PC-9 (cell line): ENCODE data around the gene ATP11A. TPM values are rescaled to one million over a fixed set of nuclear protein-coding genes. Genes with fewer than 3 reads are reported as not detected.

Experiments
- BruUV-seq: library from RNA; stranded (reverse); fragments of 400-500 nt; replicated peaks from 2 replicates; lab custom pipeline; 2021; lab: Mats Ljungman, UMichigan
- CTCF ChIA-PET: fragments of 300-600 bp; sonication (Branson Sonifier 250); formaldehyde crosslinking; loops from one replicate; lab custom pipeline; 2022; ENCODE audit warnings: antibody characterized with exemption; lab: Charles Lee
- POLR2A ChIA-PET: fragments of 300-600 bp; sonication (Branson Sonifier 250); formaldehyde crosslinking; loops from one replicate; lab custom pipeline; 2022; ENCODE audit warnings: antibody characterized with exemption; ENCODE audit not compliant: unreplicated experiment; lab: Charles Lee
- DNase-seq, 2 experiments: peaks; one replicate each; pipeline versions ENCODE4 v3.0.0 to v3.0.0-alpha.2; 2015 to 2022; ENCODE audit warnings: mixed read lengths in 1 of 2
- H2AFZ ChIP-seq: fragments of 200-600 bp; sonication (generic); 2 replicates; pipeline ENCODE4 v1.8.1; 2017; ENCODE audit warnings: antibody characterized with exemption
- H3F3A ChIP-seq: fragments of 200-600 bp; sonication (generic); 2 replicates; pipeline ENCODE4 v1.8.1; 2017; ENCODE audit warnings: antibody characterized with exemption, mild to moderate bottlenecking, low read depth; ENCODE audit not compliant: insufficient read depth
- H3K27ac ChIP-seq: fragments of 200-600 bp; sonication (generic); 2 replicates; pipeline ENCODE4 v1.6.1; 2016; ENCODE audit warnings: mixed run types
- H3K27me3 ChIP-seq: fragments of 200-600 bp; sonication (generic); 2 replicates; pipeline ENCODE4 v1.6.1; 2016; ENCODE audit warnings: low read depth, mixed run types; ENCODE audit not compliant: insufficient read depth
- H3K36me3 ChIP-seq: fragments of 200-600 bp; sonication (generic); 2 replicates; pipeline ENCODE4 v1.6.1; 2016; ENCODE audit warnings: low read depth, mixed run types
- H3K4me1 ChIP-seq: fragments of 200-600 bp; sonication (generic); replicated peaks from 2 replicates; pipeline ENCODE4 v1.6.1; 2016; ENCODE audit warnings: mixed run types; ENCODE audit not compliant: insufficient read depth
- H3K4me2 ChIP-seq: fragments of 200-600 bp; sonication (generic); 2 replicates; pipeline ENCODE4 v1.6.1; 2017; ENCODE audit warnings: mixed run types
- H3K4me3 ChIP-seq: fragments of 200-600 bp; sonication (generic); 2 replicates; pipeline ENCODE4 v1.6.1; 2016; ENCODE audit warnings: mixed run types
- H3K79me2 ChIP-seq: fragments of 200-600 bp; sonication (generic); 2 replicates; pipeline ENCODE4 v1.6.1; 2017; ENCODE audit warnings: low read depth, mixed run types
- H3K9me2 ChIP-seq: fragments of 200-600 bp; sonication (generic); 2 replicates; pipeline ENCODE4 v1.8.1; 2017; ENCODE audit warnings: mild to moderate bottlenecking; ENCODE audit not compliant: insufficient read depth
- H3K9me3 ChIP-seq: fragments of 200-600 bp; sonication (generic); 2 replicates; pipeline ENCODE4 v1.8.1; 2016; ENCODE audit warnings: low read depth; ENCODE audit not compliant: insufficient read depth
- H4K20me1 ChIP-seq: fragments of 200-600 bp; sonication (generic); 2 replicates; pipeline ENCODE4 v1.8.1; 2017; ENCODE audit not compliant: insufficient read depth
- CTCF ChIP-seq: fragments of 200-600 bp; sonication (generic); conservative IDR thresholded peaks from 2 replicates; pipeline ENCODE4 v1.6.1; 2017; ENCODE audit warnings: mixed run types, antibody characterized with exemption, mild to moderate bottlenecking, moderate library complexity
- EZH2 ChIP-seq: fragments of 200-600 bp; sonication (generic); IDR thresholded peaks from 2 replicates; pipeline ENCODE4 v1.8.0; 2017; ENCODE audit warnings: antibody characterized with exemption, low read depth
- intact Hi-C: fragments of 100-400 bp; cut with micrococcal nuclease; formaldehyde crosslinking; loops from one replicate; pipeline ENCODE4 v1.10.0; 2022; ENCODE audit not compliant: unreplicated experiment
- total RNA-seq: library from RNA; stranded (reverse); gene quantifications from 2 replicates; pipeline ENCODE4 v1.2.3, GENCODE V29; 2021

Gene ATP11A
- total RNA-seq, 1 experiment from 2014 or later = 92.2 TPM

- BruUV-seq = no TSS peak
- Histone ChIP-seq H3K9me3 (no peaks in the 10 kb centered on the region), H3K4me3 (no peak overlapping the region), H3K27ac (no peak overlapping the region), H3F3A (no peaks in the 10 kb centered on the region), H3K4me1 (no peaks in the 10 kb centered on the region), H4K20me1 (no peaks in the 10 kb centered on the region), H3K4me2 (no peak overlapping the region), H2AFZ (no peak overlapping the region), H3K36me3 (no peaks in the 10 kb centered on the region), H3K9me2 (no peaks in the 10 kb centered on the region), H3K27me3 (peaks cover 11% of the 10 kb centered on the region; the same call in 1 of the 2 replicates), H3K79me2 (no peaks in the 10 kb centered on the region)
- ChIA-PET POLR2A (no interaction called here), CTCF (no interaction called here)
- DNase-seq = no peak
- intact Hi-C loops = no loop called here
- no peak for TF ChIP-seq CTCF
- TF ChIP-seq EZH2 = no peak
These were observed 19.8 kb upstream of the ATP11A start for GRCh38 chr13:112669881-112670499.

- no TSS peak for BruUV-seq
- no peaks in the 10 kb centered on the region for H3K4me1 ChIP-seq
- DNase-seq = no peak
- no peaks in the 10 kb centered on the region for H4K20me1 ChIP-seq
- ChIA-PET CTCF (no interaction called here), POLR2A (no interaction called here)
- intact Hi-C loops = no loop called here
- H3K9me2 ChIP-seq = no peaks in the 10 kb centered on the region
- H3K36me3 ChIP-seq = no peaks in the 10 kb centered on the region
- peaks cover 11% of the 10 kb centered on the region; the same call in 1 of the 2 replicates for H3K27me3 ChIP-seq
- TF ChIP-seq CTCF (no peak), EZH2 (no peak)
- H3K27ac ChIP-seq = no peak overlapping the region
- H3F3A ChIP-seq = no peaks in the 10 kb centered on the region
- H2AFZ ChIP-seq = no peak overlapping the region
- H3K79me2 ChIP-seq = no peaks in the 10 kb centered on the region
- no peak overlapping the region for H3K4me3 ChIP-seq
- no peaks in the 10 kb centered on the region for H3K9me3 ChIP-seq
- no peak overlapping the region for H3K4me2 ChIP-seq
These were observed 19.0 kb upstream of the ATP11A start for GRCh38 chr13:112670864-112671263.

- no peak for DNase-seq
- TF ChIP-seq EZH2 (no peak), CTCF (no peak)
- H3K4me1 ChIP-seq = no peaks in the 10 kb centered on the region
- H3K79me2 ChIP-seq = no peaks in the 10 kb centered on the region
- CTCF ChIA-PET = no interaction called here
- H3K36me3 ChIP-seq = no peaks in the 10 kb centered on the region
- POLR2A ChIA-PET = no interaction called here
- no TSS peak for BruUV-seq
- H3K27ac ChIP-seq = no peak overlapping the region
- H3K4me3 ChIP-seq = no peak overlapping the region
- H3K4me2 ChIP-seq = no peak overlapping the region
- H3K9me2 ChIP-seq = no peaks in the 10 kb centered on the region
- no peaks in the 10 kb centered on the region for H3F3A ChIP-seq
- H3K9me3 ChIP-seq = no peaks in the 10 kb centered on the region
- peaks cover 11% of the 10 kb centered on the region; the same call in 1 of the 2 replicates for H3K27me3 ChIP-seq
- no peaks in the 10 kb centered on the region for H4K20me1 ChIP-seq
- H2AFZ ChIP-seq = no peak overlapping the region
- intact Hi-C loops = no loop called here
These were observed 18.5 kb upstream of the ATP11A start for GRCh38 chr13:112671359-112671758.
